Measurements from ENCODE around the gene SYCE1. TPM values are rescaled to one million over a fixed set of nuclear protein-coding genes. Genes with fewer than 3 reads are reported as not detected.
"Not testable (repeated sequence)": the region's sequence is repeated elsewhere in the genome, so short reads cannot be mapped to it uniquely, and the experiment has no call there.

SYCE1 gene
- total RNA-seq, 1 donor from 2014 or later: not detected

DNA sequence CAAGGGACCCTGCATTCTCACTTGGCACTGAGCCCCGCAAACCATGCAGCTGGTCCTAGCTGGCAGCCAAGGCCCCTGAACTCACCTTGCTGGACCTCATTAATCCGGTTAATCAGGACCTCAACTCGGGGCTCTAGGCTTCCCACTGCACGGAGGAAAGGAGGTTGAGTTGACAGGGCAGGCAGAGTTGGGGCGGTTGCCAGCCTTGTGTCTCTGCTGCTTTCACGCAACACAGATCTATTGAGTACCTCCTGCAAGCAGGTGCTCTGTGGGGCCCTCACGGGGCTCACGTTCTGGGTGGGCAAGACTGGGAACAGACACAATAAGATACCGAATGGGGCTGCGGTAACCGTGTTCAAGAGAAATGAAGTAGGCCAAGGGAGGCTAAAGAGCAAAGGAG lies 6.2 kb downstream of the SYCE1 start:
- Histone ChIP-seq H3K9me3 (ENCODE audit: control insufficient read depth in 3 of 3, low read length in 3 of 3) (no peaks in the 10 kb centered on the region), H3K4me1 (ENCODE audit: control insufficient read depth in 3 of 3, insufficient read depth in 3 of 3, low read length in 3 of 3) (no peaks in the 10 kb centered on the region), H3K27ac (ENCODE audit: low read depth, low read length) (no peak overlapping the region), H3K4me3 (ENCODE audit: low read length in 3 of 3) (no peak overlapping the region), H3K9ac (ENCODE audit: low read depth in 1 of 3, low read length in 3 of 3) (no peak overlapping the region), H3K36me3 (ENCODE audit: control insufficient read depth in 3 of 3, insufficient read depth in 3 of 3, low read length in 3 of 3) (no peaks in the 10 kb centered on the region), H3K27me3 (ENCODE audit: control insufficient read depth in 3 of 3, insufficient read depth in 3 of 3, low read length in 3 of 3) (peaks cover 4 to 24% (median 12%) of the 10 kb centered on the region in 3 donors)

DNA sequence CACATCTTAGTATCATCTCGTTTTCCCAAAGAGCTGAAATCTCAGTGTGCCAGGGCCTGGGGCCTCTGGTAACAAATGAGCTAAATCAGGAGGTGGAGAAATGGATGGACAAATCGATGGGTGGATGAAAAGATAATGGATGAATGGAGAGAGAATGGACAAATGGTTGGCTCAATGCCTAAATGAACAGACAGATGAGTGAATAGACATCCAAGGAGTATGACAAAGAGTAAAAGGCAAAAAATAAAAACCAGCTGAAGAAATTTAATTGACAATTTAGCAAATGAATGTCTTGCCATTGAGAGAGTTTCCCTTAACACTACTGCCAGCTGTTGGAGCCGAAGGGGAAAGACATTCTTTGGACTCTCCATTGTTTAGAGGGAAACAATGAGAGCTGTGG lies 8.0 kb downstream of the SYCE1 start:
- Histone ChIP-seq H3K9me3 (ENCODE audit: control insufficient read depth in 3 of 3, low read length in 3 of 3) (no peaks in the 10 kb centered on the region), H3K36me3 (ENCODE audit: control insufficient read depth in 3 of 3, insufficient read depth in 3 of 3, low read length in 3 of 3) (no peaks in the 10 kb centered on the region), H3K9ac (ENCODE audit: low read depth in 1 of 3, low read length in 3 of 3) (no peak overlapping the region), H3K4me3 (ENCODE audit: low read length in 3 of 3) (no peak overlapping the region), H3K4me1 (ENCODE audit: control insufficient read depth in 3 of 3, insufficient read depth in 3 of 3, low read length in 3 of 3) (no peaks in the 10 kb centered on the region), H3K27ac (ENCODE audit: low read depth, low read length) (no peak overlapping the region), H3K27me3 (ENCODE audit: control insufficient read depth in 3 of 3, insufficient read depth in 3 of 3, low read length in 3 of 3) (peaks cover 4 to 24% (median 15%) of the 10 kb centered on the region in 3 donors)

GRCh38 chr10:133555521-133555920 lies 9.9 kb downstream of the SYCE1 start:
- H3K27me3 ChIP-seq (ENCODE audit: control insufficient read depth in 3 of 3, insufficient read depth in 3 of 3, low read length in 3 of 3): peaks cover 4 to 24% (median 15%) of the 10 kb centered on the region in 3 donors

GRCh38 chr10:133554600-133554999 lies 10.8 kb downstream of the SYCE1 start:
- H3K9me3 ChIP-seq (ENCODE audit: control insufficient read depth in 3 of 3, low read length in 3 of 3): peaks cover 0 to 2% (median 0%) of the 10 kb centered on the region in 3 donors
- no peak overlapping the region for H3K4me3 ChIP-seq (ENCODE audit: low read length in 3 of 3)
- no peak overlapping the region for H3K27ac ChIP-seq (ENCODE audit: low read depth, low read length)
- H3K4me1 ChIP-seq (ENCODE audit: control insufficient read depth in 3 of 3, insufficient read depth in 3 of 3, low read length in 3 of 3): no peaks in the 10 kb centered on the region
- no peak overlapping the region for H3K9ac ChIP-seq (ENCODE audit: low read depth in 1 of 3, low read length in 3 of 3)
- no peaks in the 10 kb centered on the region for H3K36me3 ChIP-seq (ENCODE audit: control insufficient read depth in 3 of 3, insufficient read depth in 3 of 3, low read length in 3 of 3)
- peaks cover 4 to 24% (median 15%) of the 10 kb centered on the region in 3 donors for H3K27me3 ChIP-seq (ENCODE audit: control insufficient read depth in 3 of 3, insufficient read depth in 3 of 3, low read length in 3 of 3)

More at GRCh38 chr10:133555521-133555920, 9.9 kb downstream of the SYCE1 start:
- no peak overlapping the region for H3K27ac ChIP-seq (ENCODE audit: low read depth, low read length)
- no peak overlapping the region for H3K9ac ChIP-seq (ENCODE audit: low read depth in 1 of 3, low read length in 3 of 3)
- H3K9me3 ChIP-seq (ENCODE audit: control insufficient read depth in 3 of 3, low read length in 3 of 3): no peaks in the 10 kb centered on the region
- H3K4me3 ChIP-seq (ENCODE audit: low read length in 3 of 3): no peak overlapping the region
- no peaks in the 10 kb centered on the region for H3K36me3 ChIP-seq (ENCODE audit: control insufficient read depth in 3 of 3, insufficient read depth in 3 of 3, low read length in 3 of 3)
- no peaks in the 10 kb centered on the region for H3K4me1 ChIP-seq (ENCODE audit: control insufficient read depth in 3 of 3, insufficient read depth in 3 of 3, low read length in 3 of 3)

DNA sequence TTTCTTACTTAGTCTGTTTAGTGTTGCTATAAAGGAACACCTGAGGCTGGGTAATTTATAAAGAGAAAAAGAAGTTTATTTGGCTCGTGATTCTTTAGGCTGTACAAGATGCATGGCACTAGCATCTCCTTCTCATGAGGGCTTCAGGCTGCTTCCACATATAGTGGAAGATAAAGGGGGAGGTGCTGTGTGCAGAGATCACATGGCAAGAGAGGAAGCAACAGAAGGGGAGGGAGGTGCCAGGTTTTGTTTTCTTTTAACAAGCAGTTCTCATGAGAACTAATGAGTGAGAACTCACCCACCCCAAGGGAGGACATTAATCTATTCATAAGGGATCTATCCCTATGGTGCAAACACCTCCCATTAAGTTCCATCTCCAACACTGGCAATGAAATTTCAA lies 20.9 kb downstream of the SYCE1 start:
- Histone ChIP-seq H3K4me3 (ENCODE audit: low read length in 3 of 3) (no peak overlapping the region), H3K9me3 (ENCODE audit: control insufficient read depth in 3 of 3, low read length in 3 of 3) (no peaks in the 10 kb centered on the region), H3K9ac (ENCODE audit: low read depth in 1 of 3, low read length in 3 of 3) (no peak overlapping the region), H3K4me1 (ENCODE audit: control insufficient read depth in 3 of 3, insufficient read depth in 3 of 3, low read length in 3 of 3) (no peaks in the 10 kb centered on the region), H3K27ac (ENCODE audit: low read depth, low read length) (no peak overlapping the region), H3K36me3 (ENCODE audit: control insufficient read depth in 3 of 3, insufficient read depth in 3 of 3, low read length in 3 of 3) (no peaks in the 10 kb centered on the region), H3K27me3 (ENCODE audit: control insufficient read depth in 3 of 3, insufficient read depth in 3 of 3, low read length in 3 of 3) (peaks cover 0 to 6% (median 0%) of the 10 kb centered on the region in 3 donors)

- H3K27me3 ChIP-seq (ENCODE audit: control insufficient read depth in 3 of 3, insufficient read depth in 3 of 3, low read length in 3 of 3); H3K9me3 ChIP-seq (ENCODE audit: control insufficient read depth in 3 of 3, low read length in 3 of 3); H3K36me3 ChIP-seq (ENCODE audit: control insufficient read depth in 3 of 3, insufficient read depth in 3 of 3, low read length in 3 of 3); H3K4me1 ChIP-seq (ENCODE audit: control insufficient read depth in 3 of 3, insufficient read depth in 3 of 3, low read length in 3 of 3); H3K4me3 ChIP-seq (ENCODE audit: low read length in 3 of 3); H3K27ac ChIP-seq (ENCODE audit: low read depth, low read length); H3K9ac ChIP-seq (ENCODE audit: low read depth in 1 of 3, low read length in 3 of 3): not testable (repeated sequence)
Measured at GRCh38 chr10:133541441-133541975, 23.9 kb downstream of the SYCE1 start.

GRCh38 chr10:133537546-133538545 lies 27.5 kb downstream of the SYCE1 start:
- no peaks in the 10 kb centered on the region for H3K4me1 ChIP-seq (ENCODE audit: control insufficient read depth in 3 of 3, insufficient read depth in 3 of 3, low read length in 3 of 3)
- no peaks in the 10 kb centered on the region for H3K27me3 ChIP-seq (ENCODE audit: control insufficient read depth in 3 of 3, insufficient read depth in 3 of 3, low read length in 3 of 3)
- H3K4me3 ChIP-seq (ENCODE audit: low read length in 3 of 3): no peak overlapping the region
- H3K9ac ChIP-seq (ENCODE audit: low read depth in 1 of 3, low read length in 3 of 3): no peak overlapping the region
- H3K27ac ChIP-seq (ENCODE audit: low read depth, low read length): no peak overlapping the region
- H3K36me3 ChIP-seq (ENCODE audit: control insufficient read depth in 3 of 3, insufficient read depth in 3 of 3, low read length in 3 of 3): peaks cover 4 to 7% (median 5%) of the 10 kb centered on the region in 3 donors
- no peaks in the 10 kb centered on the region for H3K9me3 ChIP-seq (ENCODE audit: control insufficient read depth in 3 of 3, low read length in 3 of 3)

DNA sequence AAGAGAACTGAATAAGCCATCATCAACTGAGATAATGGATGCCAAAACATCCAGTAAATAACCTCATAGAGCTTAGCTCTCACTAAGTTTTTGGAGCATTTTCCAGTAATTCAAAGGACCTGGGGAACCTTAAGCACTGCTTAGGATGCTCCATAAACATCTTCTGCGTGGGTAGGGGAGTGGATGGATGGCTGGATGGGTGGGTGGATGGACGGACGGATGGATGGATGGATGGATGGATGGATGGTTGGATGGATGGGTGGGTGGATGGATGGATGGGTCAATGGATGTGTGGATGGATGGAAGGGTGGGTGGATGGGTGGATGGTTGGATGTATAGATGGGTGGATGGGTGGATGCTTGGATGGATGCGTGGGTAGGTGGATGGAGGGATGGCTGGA lies 29.2 kb downstream of the SYCE1 start:
- Histone ChIP-seq H3K36me3 (ENCODE audit: control insufficient read depth in 3 of 3, insufficient read depth in 3 of 3, low read length in 3 of 3) (peaks cover 4 to 7% (median 5%) of the 10 kb centered on the region in 3 donors), H3K4me3 (ENCODE audit: low read length in 3 of 3) (no peak overlapping the region), H3K27ac (ENCODE audit: low read depth, low read length) (no peak overlapping the region), H3K4me1 (ENCODE audit: control insufficient read depth in 3 of 3, insufficient read depth in 3 of 3, low read length in 3 of 3) (no peaks in the 10 kb centered on the region), H3K9ac (ENCODE audit: low read depth in 1 of 3, low read length in 3 of 3) (no peak overlapping the region), H3K27me3 (ENCODE audit: control insufficient read depth in 3 of 3, insufficient read depth in 3 of 3, low read length in 3 of 3) (peaks cover 0 to 5% (median 0%) of the 10 kb centered on the region in 3 donors), H3K9me3 (ENCODE audit: control insufficient read depth in 3 of 3, low read length in 3 of 3) (no peaks in the 10 kb centered on the region)

- peaks cover 0 to 3% (median under 1%) of the 10 kb centered on the region in 3 donors for H3K4me1 ChIP-seq (ENCODE audit: control insufficient read depth in 3 of 3, insufficient read depth in 3 of 3, low read length in 3 of 3)
- peaks cover 11 to 22% (median 12%) of the 10 kb centered on the region in 3 donors for H3K27me3 ChIP-seq (ENCODE audit: control insufficient read depth in 3 of 3, insufficient read depth in 3 of 3, low read length in 3 of 3)
- H3K9ac ChIP-seq (ENCODE audit: low read depth in 1 of 3, low read length in 3 of 3): no peak overlapping the region
- H3K4me3 ChIP-seq (ENCODE audit: low read length in 3 of 3): no peak overlapping the region
- H3K27ac ChIP-seq (ENCODE audit: low read depth, low read length): no peak overlapping the region
- H3K9me3 ChIP-seq (ENCODE audit: control insufficient read depth in 3 of 3, low read length in 3 of 3): no peaks in the 10 kb centered on the region
- H3K36me3 ChIP-seq (ENCODE audit: control insufficient read depth in 3 of 3, insufficient read depth in 3 of 3, low read length in 3 of 3): peaks cover 4 to 7% (median 5%) of the 10 kb centered on the region in 3 donors
Measured at GRCh38 chr10:133534417-133534816, 31.0 kb downstream of the SYCE1 start.

DNA sequence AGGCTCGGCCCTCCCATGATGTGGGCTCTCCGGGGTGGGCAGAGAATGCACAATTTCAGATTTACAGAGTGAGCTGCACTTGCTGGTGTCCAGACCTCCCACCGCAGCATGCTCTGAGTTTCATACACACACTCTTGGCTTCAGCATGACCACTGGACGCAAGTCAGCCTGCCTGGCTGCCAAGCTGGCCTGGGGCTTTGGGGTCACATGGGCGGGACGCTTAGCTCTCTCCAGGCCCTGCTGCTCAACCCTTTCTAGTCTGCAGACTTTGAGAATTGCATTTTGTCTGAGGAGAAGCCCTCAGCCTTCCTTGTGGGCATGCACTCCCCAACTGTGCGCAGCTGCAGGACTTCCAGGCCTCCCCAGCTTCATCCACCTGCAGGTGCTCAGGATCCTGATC lies 32.5 kb downstream of the SYCE1 start:
- H3K9me3 ChIP-seq (ENCODE audit: control insufficient read depth in 3 of 3, low read length in 3 of 3): no peaks in the 10 kb centered on the region
- H3K4me3 ChIP-seq (ENCODE audit: low read length in 3 of 3): no peak overlapping the region
- no peak overlapping the region for H3K27ac ChIP-seq (ENCODE audit: low read depth, low read length)
- no peak overlapping the region for H3K9ac ChIP-seq (ENCODE audit: low read depth in 1 of 3, low read length in 3 of 3)
- peaks cover 14 to 15% (median 14%) of the 10 kb centered on the region in 3 donors for H3K4me1 ChIP-seq (ENCODE audit: control insufficient read depth in 3 of 3, insufficient read depth in 3 of 3, low read length in 3 of 3)
- peaks cover 26 to 36% (median 27%) of the 10 kb centered on the region in 3 donors for H3K27me3 ChIP-seq (ENCODE audit: control insufficient read depth in 3 of 3, insufficient read depth in 3 of 3, low read length in 3 of 3)
- H3K36me3 ChIP-seq (ENCODE audit: control insufficient read depth in 3 of 3, insufficient read depth in 3 of 3, low read length in 3 of 3): peaks cover 0 to 7% (median 4%) of the 10 kb centered on the region in 3 donors

All from skeletal muscle tissue (tissue), 4 donors.